Measurements from ENCODE around the gene IL27RA. TPM values are rescaled to one million over a fixed set of nuclear protein-coding genes. Genes with fewer than 3 reads are reported as not detected.
"Not testable (repeated sequence)": the region's sequence is repeated elsewhere in the genome, so short reads cannot be mapped to it uniquely, and the experiment has no call there.

Gene IL27RA
- total RNA-seq, 1 donor = 41.2 TPM

GRCh38 chr19:14027856-14028450 lies 3.6 kb upstream of the IL27RA start, which contains the start of gene RLN3:
Gene RLN3, plus strand, starts transcription at chr19:14028148. Its CDS starts 57 bp downstream, at chr19:14028205.
- no peak for DNase-seq (ENCODE audit: low read depth in 2 of 3, low spot score in 2 of 3)

DNA sequence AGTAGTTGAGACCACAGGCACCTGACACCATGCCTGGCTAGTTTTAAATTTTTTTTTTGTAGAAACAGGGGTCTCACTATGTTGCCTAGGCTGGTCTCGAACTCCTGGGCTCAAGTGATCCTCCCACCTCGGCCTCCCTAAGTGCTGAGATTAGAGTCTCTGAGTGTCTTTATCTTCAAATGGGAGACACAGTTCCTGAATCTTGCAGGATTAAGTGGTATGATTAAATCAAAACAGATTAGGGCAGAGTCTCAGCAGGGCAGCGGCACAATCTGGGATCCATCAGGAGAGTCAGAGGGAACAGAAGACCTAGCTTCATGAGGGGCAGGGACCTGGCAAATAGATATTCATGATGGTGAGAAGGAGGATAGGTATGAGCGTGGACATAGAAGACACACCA lies 2.7 kb upstream of the IL27RA start:
- DNase-seq (ENCODE audit: low read depth in 2 of 3, low spot score in 2 of 3) = no peak

DNA sequence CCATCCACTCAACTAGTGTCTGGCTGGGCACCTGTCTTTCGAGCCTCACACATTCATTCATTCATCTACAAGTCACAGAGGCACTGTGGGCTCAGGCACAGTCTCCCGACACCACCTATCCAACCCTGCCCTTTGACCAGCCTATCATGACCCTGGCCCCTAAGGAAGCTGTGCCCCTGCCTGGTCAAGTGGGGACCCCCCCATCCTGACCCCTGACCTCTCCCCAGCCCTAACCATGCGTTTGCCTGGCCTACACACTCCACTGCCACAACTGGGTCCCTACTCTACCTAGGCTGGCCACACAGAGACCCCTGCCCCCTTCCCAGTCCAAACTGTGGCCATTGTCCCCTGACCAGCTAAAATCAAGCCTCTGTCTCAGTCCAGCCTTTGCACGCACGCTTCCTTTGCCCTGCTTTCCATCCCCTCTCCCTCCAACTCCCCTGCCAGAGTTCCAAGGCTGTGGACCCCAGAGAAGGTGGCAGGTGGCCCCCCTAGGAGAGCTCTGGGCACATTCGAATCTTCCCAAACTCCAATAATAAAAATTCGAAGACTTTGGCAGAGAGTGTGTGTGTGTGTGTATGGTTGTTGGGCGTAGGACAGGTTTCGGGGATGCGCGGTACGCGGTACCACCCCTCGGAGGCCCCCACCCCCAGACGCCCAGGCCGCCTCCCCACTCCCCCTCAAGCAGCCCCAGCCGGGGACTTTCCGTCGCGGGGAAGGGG lies 404 bp upstream of the IL27RA start:
- DNase-seq (ENCODE audit: low read depth in 2 of 3, low spot score in 2 of 3) = no peak

DNA sequence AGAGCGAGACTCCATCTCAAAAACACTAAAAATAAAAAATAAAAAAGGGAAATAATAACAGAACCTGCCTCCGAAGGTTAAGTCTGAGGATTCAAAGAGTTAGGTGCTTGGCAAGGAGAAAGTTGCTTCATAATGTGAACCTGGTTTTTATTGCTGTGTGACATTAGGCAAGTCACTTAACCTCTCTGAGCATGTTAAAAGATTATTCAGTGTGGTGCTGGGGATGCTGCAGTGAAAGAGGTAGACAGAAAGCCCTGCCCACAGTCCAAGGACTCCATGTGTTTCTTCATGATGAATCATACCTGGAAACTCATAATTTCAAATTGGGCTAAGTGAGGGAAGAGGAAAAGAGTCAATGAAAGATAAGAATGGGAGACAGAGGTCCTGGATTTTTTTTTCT lies 2.4 kb downstream of the IL27RA start:
- no peak for DNase-seq (ENCODE audit: low read depth in 2 of 3, low spot score in 2 of 3)

DNA sequence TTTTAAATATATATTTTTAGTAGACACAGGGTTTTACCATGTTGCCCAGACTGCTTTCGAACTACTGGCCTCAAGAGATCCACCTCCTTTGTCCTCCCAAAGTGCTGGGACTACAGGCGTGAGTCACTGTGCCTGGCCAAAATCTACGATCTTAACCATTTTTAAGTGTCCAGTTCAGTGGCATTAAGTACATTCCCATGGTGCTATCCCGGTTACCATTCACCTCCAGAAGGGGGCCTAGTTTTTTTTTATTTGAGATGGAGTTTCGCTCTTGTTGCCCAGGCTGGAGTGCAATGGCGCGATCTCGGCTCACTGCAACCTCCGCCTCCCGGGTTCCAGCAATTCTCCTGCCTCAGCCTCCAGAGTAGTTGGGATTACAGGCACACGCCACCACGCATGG lies 3.6 kb downstream of the IL27RA start:
- DNase-seq (ENCODE audit: low read depth in 2 of 3, low spot score in 2 of 3) = not testable (repeated sequence)

- no peak for DNase-seq (ENCODE audit: low read depth in 2 of 3, low spot score in 2 of 3)
Measured at GRCh38 chr19:14035706-14036105, 4.1 kb downstream of the IL27RA start.

DNA sequence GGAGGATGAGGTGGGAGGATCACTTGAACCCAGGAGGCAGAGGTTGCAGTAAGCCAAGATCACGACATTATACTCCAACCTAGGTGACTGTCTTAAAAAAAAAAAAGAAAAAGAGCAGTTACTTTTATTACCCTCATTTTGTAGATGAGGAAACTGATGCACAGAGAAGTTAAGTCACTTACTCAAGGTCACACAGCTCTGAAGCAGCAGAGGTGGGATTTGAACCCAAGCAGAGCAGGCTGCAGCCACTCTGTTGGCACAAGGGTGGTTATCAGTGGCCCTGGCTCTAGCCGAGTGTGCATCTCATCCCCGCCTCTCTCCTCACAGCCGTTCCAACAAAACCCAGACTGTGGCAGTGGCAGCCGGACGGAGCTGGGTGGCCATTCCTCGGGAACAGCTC lies 7.6 kb downstream of the IL27RA start:
- DNase-seq (ENCODE audit: low read depth in 2 of 3, low spot score in 2 of 3) = no peak

- DNase-seq (ENCODE audit: low read depth in 2 of 3, low spot score in 2 of 3) = peak in 2 of 3 donors; percentile 73 to 84
Measured at GRCh38 chr19:14042659-14043608, 11.4 kb downstream of the IL27RA start.

DNA sequence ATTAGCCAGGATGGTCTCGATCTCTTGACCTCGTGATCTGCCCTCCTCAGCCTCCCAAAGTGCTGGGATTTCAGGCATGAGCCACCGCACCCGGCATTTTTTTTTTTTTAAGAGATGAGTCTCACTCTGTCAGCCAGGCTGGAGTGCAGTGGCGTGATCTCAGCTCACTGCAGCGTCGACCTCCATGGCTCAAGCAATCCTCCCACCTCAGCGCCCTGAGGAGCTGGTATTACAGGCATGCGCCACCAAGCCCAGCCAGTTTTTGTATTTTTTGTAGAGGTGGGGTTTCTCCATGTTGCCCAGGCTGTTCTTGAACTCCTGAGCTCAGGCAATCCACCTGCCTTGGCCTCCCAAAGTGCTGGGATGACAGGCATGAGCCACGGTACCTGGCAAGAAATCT lies 16.3 kb downstream of the IL27RA start:
- DNase-seq (ENCODE audit: low read depth in 2 of 3, low spot score in 2 of 3) = not testable (repeated sequence)

GRCh38 chr19:14048443-14049153 lies 17.0 kb downstream of the IL27RA start:
- peak; percentile 54 to 74 (median 68) for DNase-seq (ENCODE audit: low read depth in 2 of 3, low spot score in 2 of 3)

- no peak for DNase-seq (ENCODE audit: low read depth in 2 of 3, low spot score in 2 of 3)
Measured at GRCh38 chr19:14050512-14050911, 18.9 kb downstream of the IL27RA start.

- not testable (repeated sequence) for DNase-seq (ENCODE audit: low read depth in 2 of 3, low spot score in 2 of 3)
Measured at GRCh38 chr19:14050961-14051360, 19.4 kb downstream of the IL27RA start.

- DNase-seq (ENCODE audit: low read depth in 2 of 3, low spot score in 2 of 3) = no peak
Measured at GRCh38 chr19:14051980-14052379, 20.4 kb downstream of the IL27RA start.

DNA sequence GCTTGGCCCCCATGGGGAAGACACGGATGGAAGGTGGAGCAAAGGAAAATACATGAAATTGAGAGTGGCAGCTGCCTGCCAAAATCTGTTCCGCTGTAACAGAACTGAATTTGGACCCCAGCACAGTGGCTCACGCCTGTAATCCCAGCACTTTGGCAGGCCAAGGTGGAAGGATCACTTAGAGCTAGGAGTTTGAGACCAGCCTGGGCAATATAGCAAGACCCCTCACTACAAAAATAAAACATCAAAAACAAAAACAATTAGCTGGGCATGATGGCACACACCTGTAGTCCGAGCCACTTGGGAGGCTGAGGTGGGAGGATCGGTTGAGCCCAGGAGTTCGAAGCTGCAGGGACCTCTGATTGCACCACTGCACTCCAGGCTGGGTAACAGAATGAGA lies 20.9 kb downstream of the IL27RA start:
- DNase-seq (ENCODE audit: low read depth in 2 of 3, low spot score in 2 of 3) = no peak

GRCh38 chr19:14053032-14053431 lies 21.5 kb downstream of the IL27RA start:
- no peak for DNase-seq (ENCODE audit: low read depth in 2 of 3, low spot score in 2 of 3)

GRCh38 chr19:14053500-14053899 lies 21.9 kb downstream of the IL27RA start:
- DNase-seq (ENCODE audit: low read depth in 2 of 3, low spot score in 2 of 3) = no peak

- DNase-seq (ENCODE audit: low read depth in 2 of 3, low spot score in 2 of 3) = no peak
Measured at GRCh38 chr19:14054099-14054498, 22.5 kb downstream of the IL27RA start.

DNA sequence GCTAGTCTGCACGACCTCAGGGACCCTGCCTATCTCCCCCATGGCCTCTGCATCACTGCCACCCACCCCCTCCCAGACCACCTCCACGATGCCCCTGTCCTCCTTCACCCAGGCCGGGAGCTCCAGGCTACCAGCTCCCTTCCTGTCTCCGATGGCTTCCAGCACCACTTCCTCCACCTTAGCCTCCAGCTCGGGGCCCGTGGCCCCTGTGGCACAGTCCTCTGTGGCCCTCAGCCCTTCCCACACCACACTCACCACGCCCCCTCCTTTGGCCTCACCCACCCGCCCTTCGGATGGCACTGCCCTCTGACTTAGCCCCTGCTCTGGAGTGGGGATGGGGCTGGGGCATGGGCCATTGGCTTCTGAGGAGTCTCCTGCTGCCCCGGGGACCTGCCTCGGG lies 23.2 kb downstream of the IL27RA start:
- DNase-seq (ENCODE audit: low read depth in 2 of 3, low spot score in 2 of 3) = no peak

DNA sequence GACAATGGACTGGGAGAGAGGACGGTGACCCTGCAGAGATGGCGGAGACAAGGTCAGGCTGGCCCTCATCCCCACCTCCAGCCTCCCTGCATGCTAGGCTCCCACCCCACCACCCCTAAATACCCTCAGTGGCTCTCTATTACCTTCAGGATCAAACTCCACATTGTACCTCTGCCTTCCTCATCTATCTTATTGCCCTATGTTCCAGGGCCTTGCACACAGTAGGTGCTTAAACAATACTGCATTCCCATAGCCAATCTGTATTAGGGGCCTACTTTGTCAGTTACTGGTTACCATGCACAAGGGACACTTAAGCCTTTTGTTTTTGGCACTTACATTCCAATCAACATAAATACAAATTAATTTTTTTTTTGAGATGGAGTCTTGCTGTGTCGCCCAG lies 23.8 kb downstream of the IL27RA start:
- no peak for DNase-seq (ENCODE audit: low read depth in 2 of 3, low spot score in 2 of 3)

- no peak for DNase-seq (ENCODE audit: low read depth in 2 of 3, low spot score in 2 of 3)
Measured at GRCh38 chr19:14056069-14056666, 24.6 kb downstream of the IL27RA start.

All from hematopoietic multipotent progenitor cell (in vitro differentiated cells).